Posterior cingulate gyrus (tissue), 11 donors: ENCODE measurements around the gene AZU1.
"Not testable (repeated sequence)": the region's sequence is repeated elsewhere in the genome, so short reads cannot be mapped to it uniquely, and the experiment has no call there.

ENCODE experiments used
- DNase-seq, 10 donors: peaks; one replicate each; pipeline versions ENCODE4 v3.0.0 to v3.0.0-alpha.2; 2020 to 2021; ENCODE audit warnings: mixed read lengths in 3 of 10
- intact Hi-C: fragments of 100-400 bp; cut with DNase I; formaldehyde crosslinking; loops from one replicate; pipeline ENCODE4 v1.15.1; 2023

AZU1 gene

DNA sequence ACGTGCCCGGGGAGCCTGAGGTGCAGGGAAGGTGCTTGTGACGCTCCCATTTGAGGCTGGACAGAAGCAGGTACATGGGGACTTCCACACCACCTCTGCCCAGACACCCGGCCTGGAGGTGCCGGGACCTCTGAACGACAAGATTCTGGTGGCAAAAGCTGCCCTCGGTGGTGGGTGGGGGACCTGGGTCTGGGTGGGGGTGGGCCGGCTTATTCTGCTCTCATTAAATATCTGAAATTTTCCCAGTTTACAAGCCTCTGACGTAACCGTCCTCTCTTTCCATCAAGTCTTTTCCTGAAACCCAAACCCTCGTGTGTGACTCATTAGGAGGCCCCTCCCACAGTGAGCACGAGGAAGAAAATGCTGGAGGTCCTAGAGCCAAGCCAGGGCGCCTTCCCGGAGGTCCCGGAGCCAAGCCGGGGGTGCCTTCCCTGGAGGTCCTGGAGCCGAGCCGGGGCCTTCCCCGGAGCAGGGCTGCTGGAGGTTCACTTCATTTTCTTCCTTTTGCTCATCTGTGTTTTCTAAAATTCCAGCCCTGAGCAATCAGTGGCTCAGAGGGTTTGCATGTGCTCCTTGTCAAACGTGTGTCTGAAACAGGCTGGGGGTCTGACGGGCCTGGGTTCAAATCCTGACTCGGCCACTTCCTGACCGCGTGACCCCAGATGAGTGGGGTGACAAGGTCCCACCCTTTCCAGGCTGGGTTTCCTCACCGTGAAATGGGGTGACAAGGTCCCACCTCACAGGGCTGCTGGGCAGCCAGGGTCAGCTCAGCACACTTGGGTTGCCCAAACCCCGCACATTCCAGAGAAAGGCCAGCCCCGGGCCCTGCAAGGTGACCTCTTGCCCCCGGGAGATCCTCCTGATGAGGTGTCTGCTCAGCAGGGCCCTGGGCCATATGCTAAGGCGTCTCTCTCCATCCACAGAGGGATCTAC, 41.9 kb downstream of the AZU1 start:
- no peak for DNase-seq
- intact Hi-C loops = no loop called here

DNA sequence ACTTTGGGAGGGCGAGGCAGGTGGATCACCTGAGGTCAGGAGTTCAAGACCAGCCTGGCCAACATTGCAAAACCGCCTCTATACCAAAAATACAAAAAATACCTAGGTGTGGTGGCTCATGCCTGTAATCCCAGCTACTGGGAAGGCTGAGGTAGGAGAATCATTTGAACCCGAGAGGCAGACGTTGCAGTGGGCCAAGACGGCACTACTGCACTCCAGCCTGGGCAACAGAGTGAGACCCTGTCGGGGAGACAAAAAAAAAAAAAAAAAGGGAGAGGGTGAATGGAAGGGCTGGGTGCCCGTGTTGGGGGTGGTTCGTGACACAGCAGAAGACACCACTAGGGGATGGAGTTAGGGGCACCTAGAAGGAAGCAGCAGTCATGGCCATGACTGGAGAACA, 42.7 kb downstream of the AZU1 start:
- no peak for DNase-seq
- intact Hi-C loops = no loop called here

DNA sequence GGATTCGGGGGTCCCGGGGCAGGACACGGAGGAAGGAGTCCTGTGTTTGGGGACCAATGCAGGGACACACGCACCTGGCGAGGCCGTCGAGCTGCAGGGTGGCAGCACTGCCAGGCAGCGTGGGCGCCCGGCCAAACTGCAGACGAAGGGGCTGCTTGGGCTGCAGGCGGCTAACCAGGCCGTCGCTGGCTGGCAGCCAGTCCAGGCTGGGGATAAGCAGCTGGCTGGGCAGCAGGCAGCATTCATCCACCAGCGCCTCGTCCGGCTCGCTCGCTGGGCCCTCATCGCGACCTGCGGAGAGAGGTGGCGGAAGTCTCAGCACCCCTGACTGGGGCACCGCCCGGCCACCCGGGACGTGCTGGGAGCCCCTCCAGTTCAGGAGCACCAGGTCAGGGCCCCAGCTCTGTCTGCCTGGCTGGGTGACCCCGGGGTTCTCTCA, 43.3 kb downstream of the AZU1 start:
- intact Hi-C loops = no loop called here
- DNase-seq = peak in 9 of 10 donors; percentile 46 to 94 (median 67)

DNA sequence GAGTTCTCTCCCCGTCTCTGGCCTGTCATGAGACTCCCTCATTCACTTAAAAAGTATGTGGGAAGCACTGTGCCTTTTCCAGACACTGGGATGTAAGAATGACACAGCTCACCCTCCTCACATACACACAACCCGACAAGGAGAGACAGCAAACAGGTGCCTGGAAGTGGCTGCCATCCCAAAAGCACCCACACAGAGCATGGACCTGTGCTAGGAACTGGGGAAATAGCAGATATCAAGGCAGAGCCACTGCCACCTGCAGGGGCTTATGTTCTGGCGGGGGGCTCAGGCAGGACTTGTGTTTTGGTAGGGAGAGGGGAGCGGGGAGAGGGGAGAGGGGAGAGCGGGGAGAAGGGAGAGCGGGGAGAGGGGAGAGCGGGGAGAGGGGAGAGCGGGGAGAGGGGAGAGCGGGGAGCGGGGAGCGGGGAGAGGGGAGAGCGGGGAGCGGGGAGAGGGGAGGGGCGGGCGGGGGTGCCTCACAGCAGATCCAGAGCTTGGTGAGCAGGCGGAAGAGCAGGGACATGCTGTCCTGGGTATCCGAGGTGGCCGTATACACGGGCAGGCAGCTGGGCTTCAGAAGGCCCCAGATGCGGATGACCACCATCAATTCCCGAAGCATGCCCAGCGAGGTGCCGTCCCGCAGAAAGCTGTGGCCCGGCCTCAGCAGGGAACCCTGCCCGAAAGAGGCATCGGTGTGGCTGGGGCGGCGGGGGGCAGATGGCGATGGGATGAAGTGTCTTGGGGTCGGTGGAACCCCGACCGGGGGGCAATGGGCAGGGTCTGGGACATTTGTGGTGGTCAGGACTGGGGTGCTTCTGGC, 44.0 kb downstream of the AZU1 start:
- intact Hi-C loops = no loop called here
- peak in 1 of 10 donors; percentile 74 for DNase-seq

DNA sequence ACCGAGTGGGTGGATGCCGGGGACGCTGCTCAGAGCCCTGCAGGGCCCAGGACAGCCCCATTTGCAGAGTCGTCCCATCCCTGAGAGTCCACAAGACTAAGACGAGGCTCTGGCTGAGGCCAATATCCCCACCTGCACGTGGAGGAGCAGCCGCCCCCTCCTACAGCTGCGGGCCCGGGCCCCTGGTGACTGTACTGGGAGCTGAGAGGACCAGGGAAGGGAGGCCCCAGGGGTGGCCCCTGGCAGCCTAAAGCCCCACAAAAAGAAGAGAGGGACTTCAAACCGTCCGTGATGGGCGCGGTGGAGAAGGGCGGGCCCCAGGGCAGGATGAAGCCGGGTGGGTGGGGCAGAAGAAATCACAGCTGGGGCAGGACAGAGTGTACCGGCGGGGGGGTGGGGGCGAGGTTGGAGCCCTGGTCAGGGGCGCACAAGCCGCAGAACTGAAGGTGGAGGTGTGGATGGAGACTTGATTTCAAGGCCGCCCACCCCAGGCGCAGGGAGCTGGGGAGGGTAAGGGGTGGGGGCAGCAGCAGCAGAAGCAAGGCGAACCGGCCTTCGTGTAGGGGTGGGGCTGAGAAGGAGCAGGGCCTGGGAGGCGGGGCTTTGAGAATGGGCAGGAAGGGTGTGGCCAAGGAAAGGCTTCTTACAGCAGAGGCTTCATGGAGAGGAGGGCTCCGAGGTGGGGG, 44.8 kb downstream of the AZU1 start:
- intact Hi-C loops = no loop called here
- no peak for DNase-seq

DNA sequence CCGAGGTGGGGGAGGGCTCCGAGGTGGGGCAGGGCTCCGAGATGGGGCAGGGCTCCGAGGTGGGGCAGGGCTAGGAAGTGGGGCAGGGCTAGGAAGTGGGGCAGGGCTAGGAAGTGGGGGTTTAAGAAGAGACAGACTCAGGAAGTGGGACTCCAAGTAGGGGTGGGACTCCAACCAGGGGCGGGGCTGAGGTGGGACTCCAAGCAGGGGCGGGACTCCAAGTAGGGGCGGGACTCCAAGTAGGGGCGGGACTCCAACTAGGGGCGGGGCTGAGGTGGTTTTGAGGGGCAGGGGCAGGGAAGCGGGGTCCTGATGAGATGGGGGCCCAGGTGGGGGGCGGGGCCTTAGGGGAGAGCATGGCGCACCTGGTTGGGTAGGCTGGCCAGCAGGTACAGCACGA, 45.4 kb downstream of the AZU1 start:
- DNase-seq = no peak
- intact Hi-C loops = no loop called here

DNA sequence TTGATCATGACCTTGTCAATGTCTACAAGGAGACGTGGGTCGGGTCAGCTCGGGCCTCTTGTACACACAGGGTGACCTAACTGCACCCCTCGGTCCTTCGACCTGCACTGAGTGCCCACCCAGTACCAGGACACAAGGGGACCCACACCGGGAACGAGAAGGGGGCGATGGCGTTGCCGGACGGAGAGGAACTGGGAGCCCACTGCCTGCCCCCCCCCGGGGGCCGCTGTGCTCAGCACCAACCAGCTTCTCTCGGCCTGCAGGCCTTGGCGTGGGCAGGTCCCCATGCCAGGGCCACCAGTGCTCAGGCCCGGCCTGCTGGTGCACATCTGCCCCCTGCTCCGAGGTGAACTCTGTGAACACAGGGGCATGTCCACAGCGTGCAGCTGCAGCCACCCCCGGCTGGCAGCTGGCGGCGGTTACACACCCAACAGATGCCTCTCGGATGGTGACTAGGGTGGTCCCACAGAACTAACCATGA, 46.0 kb downstream of the AZU1 start:
- DNase-seq = no peak
- intact Hi-C loops = no loop called here

DNA sequence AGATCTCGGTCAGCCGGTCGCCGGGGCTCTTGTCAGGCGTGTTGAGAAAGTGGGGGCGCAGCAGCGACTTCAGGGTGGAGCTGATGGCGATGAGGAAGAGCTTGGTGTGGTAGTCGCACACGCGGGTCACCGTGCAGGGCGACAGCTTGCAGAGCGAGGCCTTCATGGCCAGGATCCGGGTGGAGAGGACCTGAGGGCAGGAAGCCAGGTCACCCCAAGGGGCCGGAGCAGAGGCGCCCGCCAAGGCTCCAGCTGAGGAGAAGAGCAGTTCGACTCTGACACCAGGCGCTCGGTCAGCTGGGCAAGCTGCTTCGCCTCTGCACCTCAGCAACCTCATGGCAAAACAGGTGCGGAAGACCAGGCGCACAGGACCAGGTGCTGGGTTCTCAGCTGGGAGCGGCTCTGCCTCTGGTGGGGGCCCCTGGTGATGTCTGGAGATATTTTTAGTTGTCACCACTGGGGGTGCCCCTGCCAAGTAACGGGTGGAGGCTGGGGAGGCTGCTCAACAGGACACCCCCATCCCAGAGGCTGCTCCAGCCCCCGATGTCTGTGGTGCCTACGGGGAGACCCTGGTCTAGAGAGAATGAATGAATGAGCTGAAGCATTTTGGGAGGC, 47.7 kb downstream of the AZU1 start:
- DNase-seq = no peak
- intact Hi-C loops = no loop called here

DNA sequence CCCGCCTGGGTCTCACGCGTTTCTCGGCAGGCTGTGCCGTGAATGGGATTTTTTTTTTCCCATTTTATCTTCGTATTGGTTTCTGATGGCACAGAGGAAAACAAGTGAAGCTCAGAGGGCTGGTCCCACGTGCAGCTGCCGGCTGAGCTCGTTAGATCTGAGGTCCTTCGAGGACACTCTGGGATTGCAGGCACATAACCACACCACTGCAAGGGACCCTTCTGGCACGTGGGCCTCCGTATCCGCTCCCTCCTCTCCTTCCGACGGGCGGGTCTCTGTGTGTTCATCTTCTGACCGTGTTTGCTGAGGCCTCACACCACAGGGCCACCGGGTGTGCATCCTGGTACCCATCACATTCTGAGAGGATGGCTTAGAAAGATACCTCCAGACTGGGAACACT, 48.5 kb downstream of the AZU1 start:
- no peak for DNase-seq
- intact Hi-C loops = no loop called here

DNA sequence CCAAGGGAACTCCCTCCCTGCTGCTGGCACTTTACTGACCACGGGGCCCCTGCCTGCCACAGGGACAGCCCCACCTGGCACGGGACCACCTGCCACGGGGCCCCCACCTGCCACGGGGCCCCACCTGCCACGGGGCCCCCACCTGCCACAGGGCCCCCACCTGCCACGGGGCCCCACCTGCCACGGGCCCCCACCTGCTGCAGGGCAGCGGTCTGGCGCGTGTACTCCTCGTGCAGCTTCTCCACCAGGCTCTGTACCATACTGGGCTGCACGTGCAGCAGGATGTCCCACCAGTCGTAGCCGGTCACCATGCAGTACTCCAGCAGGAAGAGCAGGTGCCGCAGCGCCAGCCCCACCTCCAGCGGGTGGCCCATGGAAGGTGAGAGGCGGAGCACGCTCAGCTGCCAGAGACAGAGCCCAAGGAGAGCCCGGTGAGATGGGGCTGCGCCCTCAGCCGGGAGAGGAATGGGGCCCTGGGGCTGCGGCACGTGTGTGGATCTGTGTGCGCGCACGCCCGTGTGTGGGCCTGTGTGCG, 49.2 kb downstream of the AZU1 start:
- intact Hi-C loops = no loop called here
- DNase-seq = no peak

DNA sequence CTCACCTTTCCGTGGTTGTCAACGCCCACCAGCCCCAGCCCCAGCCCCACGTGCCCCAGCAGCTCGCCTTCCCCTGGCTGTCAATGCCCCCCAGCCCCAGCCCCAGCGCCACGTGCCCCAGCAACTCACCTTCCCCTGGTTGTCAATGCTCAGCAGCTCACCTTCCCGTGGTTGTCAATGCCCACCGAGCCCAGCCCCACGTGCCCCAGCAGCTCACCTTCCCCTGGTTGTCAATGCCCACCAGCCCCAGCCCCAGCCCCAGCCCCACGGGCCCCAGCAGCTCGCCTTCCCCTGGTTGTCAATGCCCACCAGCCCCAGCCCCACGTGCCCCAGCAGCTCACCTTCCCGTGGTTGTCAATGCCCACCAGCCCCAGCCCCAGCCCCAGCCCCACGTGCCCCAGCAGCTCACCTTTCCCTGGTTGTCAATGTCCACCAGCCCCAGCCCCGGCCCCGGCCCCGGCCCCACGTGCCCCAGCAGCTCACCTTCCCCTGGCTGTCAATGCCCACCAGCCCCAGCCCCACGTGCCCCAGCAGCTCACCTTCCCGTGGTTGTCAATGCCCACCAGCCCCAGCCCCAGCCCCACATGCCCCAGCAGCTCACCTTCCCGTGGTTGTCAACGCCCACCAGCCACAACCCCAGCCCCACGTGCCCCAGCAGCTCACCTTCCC, 50.5 kb downstream of the AZU1 start:
- DNase-seq, intact Hi-C loops: not testable (repeated sequence)

DNA sequence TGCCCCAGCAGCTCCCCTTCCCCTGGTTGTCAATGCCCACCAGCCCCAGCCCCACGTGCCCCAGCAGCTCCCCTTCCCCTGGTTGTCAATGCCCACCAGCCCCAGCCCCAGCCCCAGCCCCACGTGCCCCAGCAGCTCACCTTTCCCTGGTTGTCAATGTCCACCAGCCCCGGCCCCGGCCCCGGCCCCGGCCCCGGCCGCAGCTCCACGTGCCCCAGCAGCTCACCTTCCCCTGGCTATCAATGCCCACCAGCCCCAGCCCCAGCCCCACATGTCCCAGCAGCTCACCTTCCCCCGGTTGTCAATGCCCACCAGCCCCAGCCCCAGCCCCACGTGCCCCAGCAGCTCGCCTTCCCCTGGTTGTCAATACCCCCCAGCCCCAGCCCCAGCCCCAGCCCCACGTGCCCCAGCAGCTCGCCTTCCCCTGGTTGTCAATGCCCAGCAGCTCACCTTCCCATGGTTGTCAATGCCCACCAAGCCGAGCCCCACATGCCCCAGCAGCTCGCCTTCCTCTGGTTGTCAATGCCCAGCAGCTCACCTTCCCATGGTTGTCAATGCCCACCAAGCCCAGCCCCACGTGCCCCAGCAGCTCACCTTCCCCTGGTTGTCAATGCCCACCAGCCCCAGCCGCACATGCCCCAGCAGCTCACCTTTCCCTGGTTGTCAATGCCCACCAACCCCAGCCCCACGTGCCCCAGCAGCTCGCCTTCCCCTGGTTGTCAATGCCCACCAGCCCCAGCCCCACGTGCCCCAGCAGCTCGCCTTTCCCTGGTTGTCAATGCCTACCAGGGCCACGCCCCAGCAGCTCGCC, 51.3 kb downstream of the AZU1 start:
- intact Hi-C loops, DNase-seq: not testable (repeated sequence)

DNA sequence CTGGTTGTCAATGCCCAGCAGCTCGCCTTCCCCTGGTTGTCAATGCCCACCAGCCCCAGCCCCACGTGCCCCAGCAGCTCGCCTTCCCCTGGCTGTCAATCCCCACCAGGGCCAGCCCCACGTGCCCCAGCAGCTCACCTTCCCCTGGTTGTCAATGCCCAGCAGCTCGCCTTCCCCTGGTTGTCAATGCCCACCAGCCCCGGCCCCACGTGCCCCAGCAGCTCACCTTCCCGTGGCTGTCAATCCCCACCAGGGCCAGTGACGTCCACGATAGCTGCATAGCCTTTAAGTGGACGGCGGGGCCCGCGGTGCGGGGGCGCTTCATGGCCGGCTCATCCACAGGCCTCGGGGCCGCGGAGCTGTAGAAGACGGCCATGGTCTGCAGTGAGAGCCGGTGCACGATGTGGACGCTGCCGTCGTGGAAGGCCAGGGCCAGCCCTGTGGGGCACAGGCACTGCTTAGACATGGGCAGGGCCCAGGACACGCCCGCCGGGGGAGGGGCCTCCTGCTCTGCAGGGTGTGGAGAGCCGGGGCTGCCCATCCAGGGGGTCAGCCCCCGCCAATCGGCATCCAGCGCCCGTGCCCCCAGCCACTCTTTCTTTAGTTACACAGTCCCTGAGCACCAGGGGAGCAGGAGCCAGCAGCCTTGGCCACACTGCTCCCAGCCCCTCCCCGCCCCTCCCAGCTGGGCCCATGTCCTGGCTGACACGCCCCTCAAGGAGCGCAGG, 52.2 kb downstream of the AZU1 start:
- intact Hi-C loops = no loop called here
- no peak for DNase-seq
